ENCODE measurements around the gene ERICH3. TPM values are rescaled to one million over a fixed set of nuclear protein-coding genes. Genes with fewer than 3 reads are reported as not detected.
A peak's percentile ranks its signal among the peaks of the same experiment; 100 is the strongest.

ERICH3 gene
- total and polyA plus RNA-seq, 10 of the 15 experiments (the other 5 are each of a cell fraction or from before 2014, with no cell fraction given) = 0.03 to 0.09 (median 0.08) TPM; not detected in 7

DNA sequence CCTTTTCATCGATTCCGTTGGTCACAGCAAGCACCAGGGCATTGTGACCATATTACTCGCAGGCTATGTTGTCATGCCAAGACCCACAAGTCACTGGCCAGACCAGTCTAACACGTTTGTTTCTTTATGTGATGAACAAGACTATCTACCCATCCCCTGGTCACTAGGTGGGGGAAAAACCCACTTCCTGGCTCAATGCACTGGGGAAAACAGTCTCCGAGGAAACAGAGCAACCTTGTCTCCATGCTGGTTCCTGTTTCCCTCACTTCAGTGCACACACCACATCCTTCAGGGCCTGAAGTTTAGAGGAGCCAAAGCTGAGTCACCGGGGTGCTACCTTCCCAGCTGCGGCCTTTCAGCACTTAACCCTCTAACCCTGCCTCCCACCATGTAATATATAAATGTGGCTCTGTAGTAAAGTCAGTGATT is 20.9 kb downstream of the ERICH3 start (continued):
- TF ChIP-seq RAD51 (IDR thresholded peaks at IDR 0.05) (no peak), NKRF (conservative IDR thresholded peaks at IDR 0.05) (no peak), CUX1 (IDR thresholded peaks at IDR 0.05; ENCODE audit: insufficient replicate concordance, low read depth, low read length) (peak; percentile 25), PML (IDR thresholded peaks at IDR 0.05; ENCODE audit: low read length) (peak; percentile 34; the same call in 1 of the 2 replicates), TAF1 (IDR thresholded peaks at IDR 0.05; ENCODE audit: borderline replicate concordance, low read depth, low read length) (no peak), TBL1XR1 (IDR thresholded peaks at IDR 0.05; ENCODE audit: low read depth, low read length) (no peak), ESRRA (IDR thresholded peaks at IDR 0.05; ENCODE audit: low read length) (no peak), SIX5 (IDR thresholded peaks at IDR 0.05; ENCODE audit: low read depth, low read length, severe bottlenecking) (no peak), RAD21 (IDR thresholded peaks at IDR 0.05; ENCODE audit: insufficient read depth, low read depth, low read length) (no peak), LARP7 (IDR thresholded peaks at IDR 0.05) (no peak), NR2C1 (IDR thresholded peaks at IDR 0.05) (no peak), GATAD2B (conservative IDR thresholded peaks at IDR 0.05; ENCODE audit: low read depth) (no peak), ATF7 (IDR thresholded peaks at IDR 0.05; ENCODE audit: low read depth) (no peak; the same call in 1 of the 2 replicates), TARDBP (IDR thresholded peaks at IDR 0.05; ENCODE audit: borderline replicate concordance) (no peak), MTA3 (IDR thresholded peaks at IDR 0.05; ENCODE audit: borderline replicate concordance, low read length) (no peak), RCOR1 (conservative IDR thresholded peaks at IDR 0.05; ENCODE audit: low read depth, low read length) (no peak), NBN (IDR thresholded peaks at IDR 0.05) (no peak), USF2 (IDR thresholded peaks at IDR 0.05; ENCODE audit: borderline replicate concordance, low read depth, low read length) (no peak), WRNIP1 (IDR thresholded peaks at IDR 0.05; ENCODE audit: borderline replicate concordance, low read depth, low read length) (no peak), USF1 (IDR thresholded peaks at IDR 0.05; ENCODE audit: borderline replicate concordance, extremely low read length, insufficient read depth, low read depth, low read length) (no peak), KAT2A (conservative IDR thresholded peaks at IDR 0.05; ENCODE audit: control insufficient read depth, low read depth, low read length) (no peak)
- TF ChIP-seq, protein P1, sequence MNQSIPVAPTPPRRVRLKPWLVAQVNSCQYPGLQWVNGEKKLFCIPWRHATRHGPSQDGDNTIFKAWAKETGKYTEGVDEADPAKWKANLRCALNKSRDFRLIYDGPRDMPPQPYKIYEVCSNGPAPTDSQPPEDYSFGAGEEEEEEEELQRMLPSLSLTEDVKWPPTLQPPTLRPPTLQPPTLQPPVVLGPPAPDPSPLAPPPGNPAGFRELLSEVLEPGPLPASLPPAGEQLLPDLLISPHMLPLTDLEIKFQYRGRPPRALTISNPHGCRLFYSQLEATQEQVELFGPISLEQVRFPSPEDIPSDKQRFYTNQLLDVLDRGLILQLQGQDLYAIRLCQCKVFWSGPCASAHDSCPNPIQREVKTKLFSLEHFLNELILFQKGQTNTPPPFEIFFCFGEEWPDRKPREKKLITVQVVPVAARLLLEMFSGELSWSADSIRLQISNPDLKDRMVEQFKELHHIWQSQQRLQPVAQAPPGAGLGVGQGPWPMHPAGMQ (IDR thresholded peaks at IDR 0.05; ENCODE audit: borderline replicate concordance) = no peak
